Measurements from ENCODE around the gene SYNGR2. TPM values are rescaled to one million over a fixed set of nuclear protein-coding genes. Genes with fewer than 3 reads are reported as not detected.

Gene SYNGR2
- total and polyA plus RNA-seq, 2 of the 8 experiments (the other 6 are each of a cell fraction or from before 2014, with no cell fraction given): 50.0 to 139 TPM

GRCh38 chr17:78210111-78210510 is 41.7 kb downstream of the SYNGR2 start:
- no peak overlapping the region for H3K9ac ChIP-seq (replicated peaks in 1 of 4; ENCODE audit: extremely low read depth in 1 of 4, low read depth in 3 of 4, low read length in 3 of 4)
- H3K23ac ChIP-seq (ENCODE audit: insufficient read length): no peak overlapping the region
- no peak overlapping the region for H2BK12ac ChIP-seq (ENCODE audit: low read depth, low read length)
- peaks cover 0 to 4% (median 1%) of the 10 kb centered on the region in 4 experiments; a peak in 4 of 7 replicates for H3K4me1 ChIP-seq (replicated peaks in 1 of 4; ENCODE audit: control insufficient read depth in 3 of 4, insufficient read depth in 4 of 4, low read length in 3 of 4)
- no peak overlapping the region for H4K91ac ChIP-seq (replicated peaks; ENCODE audit: insufficient read length, low read length)
- DNase-seq (ENCODE audit: low read depth in 1 of 2, low spot score in 2 of 2) (no peak), FAIRE-seq (no peak)
- H2AK5ac ChIP-seq (ENCODE audit: low read depth, low read length): no peak overlapping the region
- H3K14ac ChIP-seq (ENCODE audit: insufficient read length): no peak overlapping the region
- no peak overlapping the region for H4K8ac ChIP-seq (ENCODE audit: extremely low read depth, insufficient read depth, low read length)
- no peak overlapping the region for H4K5ac ChIP-seq (ENCODE audit: insufficient read length, low read depth, low read length)
- H2BK120ac ChIP-seq (replicated peaks; ENCODE audit: low read depth, low read length): no peak overlapping the region
- no peak overlapping the region for H2BK5ac ChIP-seq (ENCODE audit: low read depth, low read length)
- POLR2A ChIA-PET (ENCODE audit: partially characterized antibody): interaction anchor here (1.4 to 5.8 kb wide), 2 partner anchors 10 to 23 kb away, joined by 7 to 36 read pairs; partner anchors contain the start of genes AFMID and TK1
- peaks cover 0 to 4% (median 0%) of the 10 kb centered on the region in 4 experiments; a peak in 1 of 8 replicates for H3K36me3 ChIP-seq (ENCODE audit: control insufficient read depth in 2 of 4, insufficient read depth in 4 of 4, low read length in 3 of 4)
- H2BK15ac ChIP-seq (ENCODE audit: low read length): no peak overlapping the region
- no peak overlapping the region for H3K4me3 ChIP-seq (ENCODE audit: extremely low read depth in 1 of 4, insufficient read depth in 2 of 4, low read depth in 3 of 4, low read length in 4 of 4)
- peaks cover 4% of the 10 kb centered on the region for H3K79me1 ChIP-seq (ENCODE audit: low read depth, low read length)
- 90% methylated on average over 10 of the region's 10 CpGs; no CpG with 5 or more reads in 1 of the 2 experiments for WGBS, 2 experiments (ENCODE audit: extremely low coverage in 1 of 2, insufficient coverage in 1 of 2, insufficient read length in 1 of 2, insufficient replicate concordance in 2 of 2, low coverage in 1 of 2, low lambda C conversion rate in 2 of 2, missing lambda C conversion rate in 1 of 2)
- no peaks in the 10 kb centered on the region for H4K20me1 ChIP-seq (replicated peaks in 1 of 2; ENCODE audit: control insufficient read depth in 1 of 2, insufficient read depth in 2 of 2, low read length in 2 of 2)
- H2AFZ ChIP-seq (ENCODE audit: low read length): no peak overlapping the region
- H3K18ac ChIP-seq (ENCODE audit: extremely low read depth, low read length): no peak overlapping the region
- no peak overlapping the region for H3K27ac ChIP-seq (ENCODE audit: low read depth, low read length)
- H2BK20ac ChIP-seq (ENCODE audit: low read length): no peak overlapping the region
- H3K4me2 ChIP-seq (ENCODE audit: insufficient read depth in 1 of 2, low read depth in 2 of 2, low read length in 2 of 2): no peak overlapping the region
- peaks cover 6 to 10% of the 10 kb centered on the region in 2 experiments for H3K79me2 ChIP-seq (ENCODE audit: control insufficient read depth in 1 of 2, insufficient read depth in 2 of 2, low read length in 2 of 2)
- CTCF ChIA-PET (ENCODE audit: partially characterized antibody): interaction anchor here (1.0 kb wide), 1 partner anchor 34 kb away, joined by 3 read pairs; no protein-coding TSS in a partner anchor
- no peaks in the 10 kb centered on the region for H3K27me3 ChIP-seq (replicated peaks in 1 of 4; ENCODE audit: control insufficient read depth in 3 of 4, extremely low read depth in 1 of 4, insufficient read depth in 3 of 4, low read length in 3 of 4)
- peaks cover 4% of the 10 kb centered on the region; the same call in 1 of the 2 replicates for H3K23me2 ChIP-seq (ENCODE audit: low read depth, low read length)
- no peak overlapping the region for H3K56ac ChIP-seq (replicated peaks; ENCODE audit: insufficient read length, low read depth, low read length)
- no peak overlapping the region for H3K4ac ChIP-seq (replicated peaks; ENCODE audit: insufficient read length, low read depth, low read length)
- no peaks in the 10 kb centered on the region for H3K9me3 ChIP-seq (ENCODE audit: insufficient read depth in 2 of 2, low read depth in 1 of 2, low read length in 1 of 2)
- TF ChIP-seq EP300 (IDR thresholded peaks at IDR 0.05; ENCODE audit: borderline replicate concordance in 1 of 2, low read depth in 2 of 2, low read length in 2 of 2) (no peak), SIX5 (IDR thresholded peaks at IDR 0.05; ENCODE audit: low read depth, low read length) (no peak), SP4 (IDR thresholded peaks at IDR 0.05; ENCODE audit: low read length) (no peak), FOSL1 (IDR thresholded peaks at IDR 0.05; ENCODE audit: insufficient read depth, low read depth, low read length) (no peak), CTCF (IDR thresholded peaks at IDR 0.05; ENCODE audit: control extremely low read depth in 1 of 3, insufficient read depth in 1 of 3, low read depth in 1 of 3, low read length in 3 of 3) (no peak)

All from H1 (cell line).